ENCODE results near the gene SIAE. TPM values are rescaled to one million over a fixed set of nuclear protein-coding genes. Genes with fewer than 3 reads are reported as not detected.

Gene SIAE
- total RNA-seq, 3 donors from 2014 or later = 12.5 to 17.0 (median 14.9) TPM

DNA sequence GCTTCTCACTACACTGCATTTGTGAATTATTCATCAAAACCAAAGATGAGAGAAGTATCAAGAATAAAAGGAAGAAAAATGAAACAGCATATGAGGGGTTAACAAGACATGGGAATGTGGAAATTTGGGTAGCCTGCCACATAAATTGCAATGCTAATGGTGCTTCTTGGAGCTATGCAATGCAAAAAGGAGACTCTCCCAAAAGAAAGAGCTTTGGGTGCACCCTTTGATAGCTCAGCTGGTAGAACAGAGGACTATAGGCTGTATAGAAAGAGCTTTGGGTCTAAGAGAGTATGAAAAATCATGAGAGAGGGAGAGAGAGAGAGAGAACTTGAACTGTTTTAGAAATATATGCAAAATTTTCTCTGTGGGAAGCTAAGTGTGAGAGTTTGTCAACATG, 26.5 kb upstream of the SIAE start:
- H3K36me3 ChIP-seq = no peaks in the 10 kb centered on the region
- H3K4me3 ChIP-seq = no peak overlapping the region
- intact Hi-C loops (cut with DNase I; ENCODE audit: low total_unique reads) = no loop called here
- TF ChIP-seq POLR2AphosphoS5 (IDR thresholded peaks at IDR 0.05) (no peak), POLR2A (IDR thresholded peaks at IDR 0.05) (no peak)
- TF ChIP-seq, protein P1, sequence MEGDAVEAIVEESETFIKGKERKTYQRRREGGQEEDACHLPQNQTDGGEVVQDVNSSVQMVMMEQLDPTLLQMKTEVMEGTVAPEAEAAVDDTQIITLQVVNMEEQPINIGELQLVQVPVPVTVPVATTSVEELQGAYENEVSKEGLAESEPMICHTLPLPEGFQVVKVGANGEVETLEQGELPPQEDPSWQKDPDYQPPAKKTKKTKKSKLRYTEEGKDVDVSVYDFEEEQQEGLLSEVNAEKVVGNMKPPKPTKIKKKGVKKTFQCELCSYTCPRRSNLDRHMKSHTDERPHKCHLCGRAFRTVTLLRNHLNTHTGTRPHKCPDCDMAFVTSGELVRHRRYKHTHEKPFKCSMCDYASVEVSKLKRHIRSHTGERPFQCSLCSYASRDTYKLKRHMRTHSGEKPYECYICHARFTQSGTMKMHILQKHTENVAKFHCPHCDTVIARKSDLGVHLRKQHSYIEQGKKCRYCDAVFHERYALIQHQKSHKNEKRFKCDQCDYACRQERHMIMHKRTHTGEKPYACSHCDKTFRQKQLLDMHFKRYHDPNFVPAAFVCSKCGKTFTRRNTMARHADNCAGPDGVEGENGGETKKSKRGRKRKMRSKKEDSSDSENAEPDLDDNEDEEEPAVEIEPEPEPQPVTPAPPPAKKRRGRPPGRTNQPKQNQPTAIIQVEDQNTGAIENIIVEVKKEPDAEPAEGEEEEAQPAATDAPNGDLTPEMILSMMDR (IDR thresholded peaks at IDR 0.05) = no peak
- H3K9me3 ChIP-seq = no peaks in the 10 kb centered on the region
- H3K27me3 ChIP-seq = no peaks in the 10 kb centered on the region
- no peaks in the 10 kb centered on the region for H3K4me1 ChIP-seq
- H3K27ac ChIP-seq = no peak overlapping the region
- no peak for DNase-seq (ENCODE audit: low spot score in 2 of 2)

DNA sequence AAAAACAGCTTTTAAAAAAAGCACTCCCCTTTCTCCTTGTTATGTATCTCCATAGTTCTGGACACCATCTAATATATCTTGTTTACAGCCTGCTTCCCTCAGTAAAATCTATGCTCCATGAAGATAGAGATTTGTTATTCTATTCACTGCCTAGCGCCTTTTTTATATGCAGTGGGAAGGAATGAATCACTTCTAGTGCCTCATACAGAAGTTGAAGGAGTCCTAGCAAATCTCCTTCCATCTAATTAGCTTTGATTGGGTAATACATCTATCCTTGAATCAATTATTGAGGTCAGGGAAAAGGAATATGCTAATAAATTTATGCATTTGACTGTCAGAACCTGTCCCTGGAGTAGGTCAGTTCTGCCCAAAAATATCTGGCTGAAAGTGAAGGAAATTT, 26.0 kb upstream of the SIAE start:
- Histone ChIP-seq H3K36me3 (no peaks in the 10 kb centered on the region), H3K27ac (no peak overlapping the region), H3K4me3 (no peak overlapping the region), H3K27me3 (no peaks in the 10 kb centered on the region), H3K9me3 (no peaks in the 10 kb centered on the region), H3K4me1 (no peaks in the 10 kb centered on the region)
- TF ChIP-seq POLR2AphosphoS5 (IDR thresholded peaks at IDR 0.05) = no peak
- TF ChIP-seq, protein P1 (IDR thresholded peaks at IDR 0.05) = no peak
- TF ChIP-seq POLR2A (IDR thresholded peaks at IDR 0.05) = no peak
- intact Hi-C loops (cut with DNase I; ENCODE audit: low total_unique reads) = no loop called here
- DNase-seq (ENCODE audit: low spot score in 2 of 2) = no peak

DNA sequence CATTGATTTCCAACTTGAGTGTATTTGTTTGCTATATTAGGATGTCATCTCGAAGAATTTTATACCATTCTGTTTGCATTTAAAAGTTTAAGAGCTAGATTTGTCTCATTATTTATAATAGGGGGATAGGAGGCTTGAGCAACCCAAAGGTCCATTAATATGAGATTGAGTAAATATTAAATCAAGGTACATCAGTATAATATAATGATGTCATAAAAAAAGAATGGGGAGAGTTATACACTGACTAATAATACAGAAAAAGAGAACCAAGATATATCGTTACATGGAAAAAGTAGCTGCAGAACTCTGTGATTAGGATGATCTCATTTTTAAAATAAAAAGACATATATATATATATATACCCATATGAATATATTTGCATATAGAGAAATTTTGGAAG, 19.6 kb upstream of the SIAE start:
- Histone ChIP-seq H3K9me3 (no peaks in the 10 kb centered on the region), H3K4me1 (no peaks in the 10 kb centered on the region), H3K36me3 (no peaks in the 10 kb centered on the region), H3K4me3 (no peak overlapping the region), H3K27ac (no peak overlapping the region), H3K27me3 (no peaks in the 10 kb centered on the region)
- TF ChIP-seq, protein P1 (IDR thresholded peaks at IDR 0.05) = no peak
- no peak for TF ChIP-seq POLR2AphosphoS5 (IDR thresholded peaks at IDR 0.05)
- TF ChIP-seq POLR2A (IDR thresholded peaks at IDR 0.05) = no peak
- DNase-seq (ENCODE audit: low spot score in 2 of 2) = no peak
- intact Hi-C loops (cut with DNase I; ENCODE audit: low total_unique reads) = no loop called here

- TF ChIP-seq POLR2A (IDR thresholded peaks at IDR 0.05) (no peak), POLR2AphosphoS5 (IDR thresholded peaks at IDR 0.05) (no peak)
- TF ChIP-seq, protein P1 (IDR thresholded peaks at IDR 0.05) = no peak
- intact Hi-C loops (cut with DNase I; ENCODE audit: low total_unique reads) = no loop called here
- Histone ChIP-seq H3K4me1 (no peaks in the 10 kb centered on the region), H3K4me3 (no peak overlapping the region), H3K36me3 (no peaks in the 10 kb centered on the region), H3K27ac (no peak overlapping the region), H3K27me3 (no peaks in the 10 kb centered on the region), H3K9me3 (peaks cover 0 to 4% of the 10 kb centered on the region in 2 donors)
- DNase-seq (ENCODE audit: low spot score in 2 of 2) = no peak
These were observed 8.9 kb upstream of the SIAE start for GRCh38 chr11:124682443-124682842.

- no peak overlapping the region for H3K27ac ChIP-seq
- TF ChIP-seq, protein P1 (IDR thresholded peaks at IDR 0.05) = no peak
- TF ChIP-seq POLR2AphosphoS5 (IDR thresholded peaks at IDR 0.05) = no peak
- TF ChIP-seq POLR2A (IDR thresholded peaks at IDR 0.05) = no peak
- H3K27me3 ChIP-seq = no peaks in the 10 kb centered on the region
- no peaks in the 10 kb centered on the region for H3K36me3 ChIP-seq
- H3K4me3 ChIP-seq = no peak overlapping the region
- DNase-seq (ENCODE audit: low spot score in 2 of 2) = no peak
- H3K9me3 ChIP-seq = peaks cover 0 to 4% of the 10 kb centered on the region in 2 donors
- intact Hi-C loops (cut with DNase I; ENCODE audit: low total_unique reads) = no loop called here
- no peaks in the 10 kb centered on the region for H3K4me1 ChIP-seq
These were observed 7.9 kb upstream of the SIAE start for GRCh38 chr11:124681421-124681820.
